Dendritic cell treated with granulocyte-macrophage colony-stimulating factor and Interleukin-4, amounts not matched to agents 40 ng/mL and 50 ng/mL, for 4 days (primary cell): ENCODE results near the gene PELI2.
A peak's percentile ranks its signal among the peaks of the same experiment; 100 is the strongest.

Experiments
- H3K27ac Mint-ChIP-seq: one replicate; pipeline ENCODE4 v1.8.0; 2022; ENCODE audit warnings: mild to moderate bottlenecking, mixed read lengths
- H3K27me3 Mint-ChIP-seq: one replicate; pipeline ENCODE4 v1.8.0; 2022; ENCODE audit warnings: mild to moderate bottlenecking, mixed read lengths
- H3K36me3 Mint-ChIP-seq: one replicate; pipeline ENCODE4 v1.8.0; 2022; ENCODE audit warnings: low read depth, mixed read lengths
- H3K4me1 Mint-ChIP-seq: one replicate; pipeline ENCODE4 v1.8.0; 2022; ENCODE audit warnings: low read depth, mixed read lengths
- H3K4me3 Mint-ChIP-seq: one replicate; pipeline ENCODE4 v1.8.0; 2022; ENCODE audit warnings: mild to moderate bottlenecking, moderate library complexity, mixed read lengths
- H3K9me3 Mint-ChIP-seq: one replicate; pipeline ENCODE4 v1.8.0; 2022; ENCODE audit warnings: mixed read lengths
- intact Hi-C: fragments of 100-400 bp; cut with micrococcal nuclease; formaldehyde crosslinking; loops from one replicate; pipeline ENCODE4 v1.15.0; 2022

The PELI2 gene

GRCh38 chr14:56117765-56118610 lies at the start of gene PELI2:
Gene PELI2 (plus strand): TSS chr14:56118411. CDS start chr14:56118661, 250 bp downstream.
- Mint-ChIP-seq H3K9me3 (no peaks in the 10 kb centered on the region), H3K27ac (peak within 1 kb of the TSS; percentile 85)

GRCh38 chr14:56073799-56074198 lies 44.4 kb upstream of the PELI2 start:
- no peaks in the 10 kb centered on the region for H3K4me1 Mint-ChIP-seq
- H3K27me3 Mint-ChIP-seq = no peaks in the 10 kb centered on the region
- H3K27ac Mint-ChIP-seq = no peak overlapping the region
- intact Hi-C loops = no loop called here
- H3K9me3 Mint-ChIP-seq = no peaks in the 10 kb centered on the region
- H3K4me3 Mint-ChIP-seq = no peak overlapping the region
- H3K36me3 Mint-ChIP-seq = no peaks in the 10 kb centered on the region

More at GRCh38 chr14:56117765-56118610, at the start of gene PELI2:
- intact Hi-C loops = loop anchor here (5.0 kb wide), 1 partner anchor 79 kb away; no protein-coding TSS in a partner anchor
- Mint-ChIP-seq H3K4me1 (peaks cover 55% of the 10 kb centered on the region), H3K4me3 (peak within 1 kb of the TSS; percentile 94), H3K27me3 (no peaks in the 10 kb centered on the region), H3K36me3 (peaks cover 6% of the 10 kb centered on the region)

GRCh38 chr14:56075301-56075700 lies 42.9 kb upstream of the PELI2 start:
- intact Hi-C loops = no loop called here
- no peaks in the 10 kb centered on the region for H3K9me3 Mint-ChIP-seq
- no peaks in the 10 kb centered on the region for H3K4me1 Mint-ChIP-seq
- no peaks in the 10 kb centered on the region for H3K27me3 Mint-ChIP-seq
- no peak overlapping the region for H3K4me3 Mint-ChIP-seq
- no peak overlapping the region for H3K27ac Mint-ChIP-seq
- H3K36me3 Mint-ChIP-seq = no peaks in the 10 kb centered on the region

GRCh38 chr14:56081139-56081538 lies 37.1 kb upstream of the PELI2 start:
- Mint-ChIP-seq H3K36me3 (no peaks in the 10 kb centered on the region), H3K27ac (no peak overlapping the region), H3K4me1 (peaks cover 10% of the 10 kb centered on the region), H3K9me3 (no peaks in the 10 kb centered on the region), H3K4me3 (no peak overlapping the region), H3K27me3 (no peaks in the 10 kb centered on the region)
- intact Hi-C loops = no loop called here

- no peaks in the 10 kb centered on the region for H3K27me3 Mint-ChIP-seq
- H3K27ac Mint-ChIP-seq = no peak overlapping the region
- peaks cover 10% of the 10 kb centered on the region for H3K4me1 Mint-ChIP-seq
- H3K9me3 Mint-ChIP-seq = no peaks in the 10 kb centered on the region
- intact Hi-C loops = no loop called here
- no peaks in the 10 kb centered on the region for H3K36me3 Mint-ChIP-seq
- no peak overlapping the region for H3K4me3 Mint-ChIP-seq
Measured at GRCh38 chr14:56082880-56083279, 35.3 kb upstream of the PELI2 start.

- intact Hi-C loops = no loop called here
- H3K27me3 Mint-ChIP-seq = no peaks in the 10 kb centered on the region
- H3K9me3 Mint-ChIP-seq = no peaks in the 10 kb centered on the region
- H3K36me3 Mint-ChIP-seq = no peaks in the 10 kb centered on the region
- H3K27ac Mint-ChIP-seq = no peak overlapping the region
- H3K4me3 Mint-ChIP-seq = no peak overlapping the region
- peaks cover 10% of the 10 kb centered on the region for H3K4me1 Mint-ChIP-seq
Measured at GRCh38 chr14:56085471-56085870, 32.7 kb upstream of the PELI2 start.

- no peaks in the 10 kb centered on the region for H3K27me3 Mint-ChIP-seq
- no peaks in the 10 kb centered on the region for H3K9me3 Mint-ChIP-seq
- no peaks in the 10 kb centered on the region for H3K36me3 Mint-ChIP-seq
- H3K4me3 Mint-ChIP-seq = no peak overlapping the region
- H3K27ac Mint-ChIP-seq = no peak overlapping the region
- peaks cover 23% of the 10 kb centered on the region for H3K4me1 Mint-ChIP-seq
- intact Hi-C loops = no loop called here
Measured at GRCh38 chr14:56087671-56088471, 30.3 kb upstream of the PELI2 start.

GRCh38 chr14:56088941-56089340 lies 29.3 kb upstream of the PELI2 start:
- intact Hi-C loops = no loop called here
- Mint-ChIP-seq H3K27me3 (no peaks in the 10 kb centered on the region), H3K4me3 (no peak overlapping the region), H3K9me3 (no peaks in the 10 kb centered on the region), H3K4me1 (peaks cover 31% of the 10 kb centered on the region), H3K27ac (no peak overlapping the region), H3K36me3 (no peaks in the 10 kb centered on the region)

- Mint-ChIP-seq H3K27ac (peak overlapping the region; percentile 77), H3K4me3 (no peak overlapping the region), H3K27me3 (no peaks in the 10 kb centered on the region), H3K36me3 (no peaks in the 10 kb centered on the region), H3K4me1 (peaks cover 33% of the 10 kb centered on the region), H3K9me3 (no peaks in the 10 kb centered on the region)
- intact Hi-C loops = no loop called here
Measured at GRCh38 chr14:56092763-56093162, 25.4 kb upstream of the PELI2 start.

- Mint-ChIP-seq H3K27me3 (no peaks in the 10 kb centered on the region), H3K27ac (peak overlapping the region; percentile 77)
Measured at GRCh38 chr14:56094076-56094475, 24.1 kb upstream of the PELI2 start.

GRCh38 chr14:56098021-56098420 lies 20.2 kb upstream of the PELI2 start:
- no peaks in the 10 kb centered on the region for H3K36me3 Mint-ChIP-seq
- peaks cover 29% of the 10 kb centered on the region for H3K4me1 Mint-ChIP-seq
- H3K9me3 Mint-ChIP-seq = no peaks in the 10 kb centered on the region
- H3K4me3 Mint-ChIP-seq = no peak overlapping the region
- H3K27ac Mint-ChIP-seq = no peak overlapping the region
- intact Hi-C loops = no loop called here
- H3K27me3 Mint-ChIP-seq = no peaks in the 10 kb centered on the region

More at GRCh38 chr14:56094076-56094475, 24.1 kb upstream of the PELI2 start:
- intact Hi-C loops = no loop called here
- H3K36me3 Mint-ChIP-seq = no peaks in the 10 kb centered on the region
- peaks cover 36% of the 10 kb centered on the region for H3K4me1 Mint-ChIP-seq
- no peaks in the 10 kb centered on the region for H3K9me3 Mint-ChIP-seq
- no peak overlapping the region for H3K4me3 Mint-ChIP-seq

GRCh38 chr14:56099081-56099797 lies 19.0 kb upstream of the PELI2 start:
- intact Hi-C loops = no loop called here
- Mint-ChIP-seq H3K9me3 (no peaks in the 10 kb centered on the region), H3K36me3 (no peaks in the 10 kb centered on the region), H3K27ac (no peak overlapping the region), H3K27me3 (no peaks in the 10 kb centered on the region), H3K4me3 (no peak overlapping the region), H3K4me1 (peaks cover 17% of the 10 kb centered on the region)

GRCh38 chr14:56100556-56100955 lies 17.7 kb upstream of the PELI2 start:
- no peak overlapping the region for H3K4me3 Mint-ChIP-seq
- H3K27ac Mint-ChIP-seq = no peak overlapping the region
- H3K27me3 Mint-ChIP-seq = no peaks in the 10 kb centered on the region
- H3K9me3 Mint-ChIP-seq = no peaks in the 10 kb centered on the region
- intact Hi-C loops = loop anchor here (10.0 kb wide), 1 partner anchor 246 kb away; no protein-coding TSS in a partner anchor
- H3K36me3 Mint-ChIP-seq = no peaks in the 10 kb centered on the region
- peaks cover 11% of the 10 kb centered on the region for H3K4me1 Mint-ChIP-seq
